ENCODE data around the gene SHMT2. TPM values are rescaled to one million over a fixed set of nuclear protein-coding genes. Genes with fewer than 3 reads are reported as not detected.
A peak's percentile ranks its signal among the peaks of the same experiment; 100 is the strongest.

SHMT2 gene
- total and polyA plus RNA-seq, 2 experiments from 2014 or later: 125 to 387 TPM

DNA sequence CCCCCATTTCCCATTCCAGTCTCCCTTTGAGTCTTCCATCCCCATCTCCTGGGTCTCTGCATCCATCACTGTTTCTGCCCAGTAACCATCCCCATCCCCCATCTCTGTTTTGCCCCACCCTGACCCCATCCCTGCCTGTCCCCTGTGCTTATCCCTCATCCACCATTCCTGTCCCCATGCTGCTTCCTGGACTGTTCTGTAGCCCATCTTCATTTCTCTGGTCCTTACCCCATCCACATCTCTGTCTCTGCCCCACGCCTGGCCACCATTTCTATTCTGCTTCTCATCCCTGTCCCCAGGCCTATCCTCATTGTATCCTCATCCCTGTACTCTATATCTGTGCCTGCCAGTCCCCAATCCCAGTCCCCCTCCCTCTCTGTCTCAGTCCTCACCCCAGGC is 8.7 kb upstream of the SHMT2 start:
- no peak for TF ChIP-seq ZNF331 (CRISPR knock-in tag; IDR thresholded peaks at IDR 0.05; ENCODE audit: low read depth)
- peak; percentile 86 for TF ChIP-seq EZH2 (IDR thresholded peaks at IDR 0.05; ENCODE audit: low read depth, unreplicated experiment)
- Mint-ChIP-seq H3K4me1 (peaks cover 62% of the 10 kb centered on the region), H3K27ac (no peak overlapping the region), H3K9me3 (peaks cover 3% of the 10 kb centered on the region; the same call in 2 of the 3 replicates), H3K27me3 (ENCODE audit: insufficient read depth, low read depth, poor library complexity) (peaks cover 92% of the 10 kb centered on the region), H3K4me3 (peak overlapping the region; percentile 49), H3K36me3 (ENCODE audit: low read depth) (no peaks in the 10 kb centered on the region; the same call in 2 of the 3 replicates)
- H3K9me2 ChIP-seq (ENCODE audit: insufficient read depth): no peaks in the 10 kb centered on the region
- DNase-seq (ENCODE audit: low spot score) (no peak), ATAC-seq (no peak)
- H3K36me3 ChIP-seq (ENCODE audit: insufficient read depth): no peaks in the 10 kb centered on the region
- peaks cover 50% of the 10 kb centered on the region for H3K4me1 ChIP-seq (ENCODE audit: insufficient read depth)
- H3K4me3 ChIP-seq: peak overlapping the region; percentile 43
- H3F3A ChIP-seq (replicated peaks; ENCODE audit: low read depth): 0 out of 2 replicates have a peak, but pooled peaks cover 19% of the 10 kb centered on the region
- H4K20me1 ChIP-seq (replicated peaks; ENCODE audit: insufficient read depth): peaks cover 7% of the 10 kb centered on the region; the same call in 1 of the 2 replicates
- peak overlapping the region; percentile 76; the same call in 1 of the 2 replicates for H3K4me2 ChIP-seq
- H3K27ac ChIP-seq (ENCODE audit: low read depth): no peak overlapping the region
- H2AFZ ChIP-seq: no peak overlapping the region
- no peaks in the 10 kb centered on the region for H3K79me2 ChIP-seq (replicated peaks; ENCODE audit: insufficient read depth)
- peaks cover 99% of the 10 kb centered on the region for H3K27me3 ChIP-seq (ENCODE audit: insufficient read depth)

DNA sequence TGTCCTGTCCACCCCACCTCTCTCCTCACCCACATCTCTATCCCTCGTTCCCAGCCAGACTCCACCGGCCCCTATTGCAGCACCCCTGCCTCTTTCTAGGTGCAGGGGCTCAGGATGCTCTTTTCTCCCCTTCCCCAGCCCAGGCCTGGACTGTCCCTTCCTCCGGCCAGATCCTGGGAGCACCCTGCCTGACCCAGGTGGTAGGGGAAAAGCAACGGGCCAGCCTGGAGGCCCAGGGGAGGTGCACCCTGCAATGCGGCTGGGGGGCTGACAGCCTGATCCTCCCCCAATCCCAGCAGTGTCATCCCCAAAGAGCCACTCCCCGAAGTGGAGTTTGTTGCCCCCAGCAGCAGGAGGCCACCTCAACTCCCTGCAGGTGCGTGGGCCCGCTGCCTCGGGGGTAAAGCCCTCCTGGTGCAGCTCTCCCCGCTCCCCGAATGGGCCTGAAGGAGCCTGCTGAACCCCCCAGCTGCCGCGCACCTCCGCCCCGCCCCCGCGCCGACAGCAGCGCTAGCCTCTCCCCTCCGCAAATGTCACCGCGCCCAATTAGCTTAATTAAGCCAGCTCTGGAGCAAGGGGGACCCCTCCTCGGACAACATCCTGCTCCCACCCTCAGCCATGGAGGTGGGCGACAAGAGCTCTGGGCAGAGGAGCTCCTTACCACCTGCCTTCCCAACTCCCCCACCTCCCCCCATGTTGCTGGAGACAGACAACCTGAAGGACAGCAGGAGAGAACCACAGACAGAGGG is 8.2 kb upstream of the SHMT2 start:
- H3K4me3 Mint-ChIP-seq: peak overlapping the region; percentile 49
- no peak for TF ChIP-seq ZNF331 (CRISPR knock-in tag; IDR thresholded peaks at IDR 0.05; ENCODE audit: low read depth)
- TF ChIP-seq EZH2 (IDR thresholded peaks at IDR 0.05; ENCODE audit: low read depth, unreplicated experiment): peak; percentile 88
- no peaks in the 10 kb centered on the region for H3K9me2 ChIP-seq (ENCODE audit: insufficient read depth)
- no peaks in the 10 kb centered on the region; the same call in 2 of the 3 replicates for H3K36me3 Mint-ChIP-seq (ENCODE audit: low read depth)
- H3K27ac ChIP-seq (ENCODE audit: low read depth): no peak overlapping the region
- ATAC-seq (no peak), DNase-seq (ENCODE audit: low spot score) (no peak)
- H4K20me1 ChIP-seq (replicated peaks; ENCODE audit: insufficient read depth): peaks cover 7% of the 10 kb centered on the region; the same call in 1 of the 2 replicates
- H2AFZ ChIP-seq: no peak overlapping the region
- peak overlapping the region; percentile 76 for H3K4me2 ChIP-seq
- H3K36me3 ChIP-seq (ENCODE audit: insufficient read depth): no peaks in the 10 kb centered on the region
- H3K4me3 ChIP-seq: peak overlapping the region; percentile 43
- H3K27ac Mint-ChIP-seq: no peak overlapping the region
- H3K27me3 Mint-ChIP-seq (ENCODE audit: insufficient read depth, low read depth, poor library complexity): peaks cover 93% of the 10 kb centered on the region
- H3K27me3 ChIP-seq (ENCODE audit: insufficient read depth): peaks cover 99% of the 10 kb centered on the region
- peaks cover 3% of the 10 kb centered on the region; the same call in 2 of the 3 replicates for H3K9me3 Mint-ChIP-seq
- H3K4me1 ChIP-seq (ENCODE audit: insufficient read depth): peaks cover 51% of the 10 kb centered on the region
- peaks cover 21% of the 10 kb centered on the region; the same call in 1 of the 2 replicates for H3F3A ChIP-seq (replicated peaks; ENCODE audit: low read depth)
- H3K79me2 ChIP-seq (replicated peaks; ENCODE audit: insufficient read depth): no peaks in the 10 kb centered on the region
- peaks cover 62% of the 10 kb centered on the region for H3K4me1 Mint-ChIP-seq

DNA sequence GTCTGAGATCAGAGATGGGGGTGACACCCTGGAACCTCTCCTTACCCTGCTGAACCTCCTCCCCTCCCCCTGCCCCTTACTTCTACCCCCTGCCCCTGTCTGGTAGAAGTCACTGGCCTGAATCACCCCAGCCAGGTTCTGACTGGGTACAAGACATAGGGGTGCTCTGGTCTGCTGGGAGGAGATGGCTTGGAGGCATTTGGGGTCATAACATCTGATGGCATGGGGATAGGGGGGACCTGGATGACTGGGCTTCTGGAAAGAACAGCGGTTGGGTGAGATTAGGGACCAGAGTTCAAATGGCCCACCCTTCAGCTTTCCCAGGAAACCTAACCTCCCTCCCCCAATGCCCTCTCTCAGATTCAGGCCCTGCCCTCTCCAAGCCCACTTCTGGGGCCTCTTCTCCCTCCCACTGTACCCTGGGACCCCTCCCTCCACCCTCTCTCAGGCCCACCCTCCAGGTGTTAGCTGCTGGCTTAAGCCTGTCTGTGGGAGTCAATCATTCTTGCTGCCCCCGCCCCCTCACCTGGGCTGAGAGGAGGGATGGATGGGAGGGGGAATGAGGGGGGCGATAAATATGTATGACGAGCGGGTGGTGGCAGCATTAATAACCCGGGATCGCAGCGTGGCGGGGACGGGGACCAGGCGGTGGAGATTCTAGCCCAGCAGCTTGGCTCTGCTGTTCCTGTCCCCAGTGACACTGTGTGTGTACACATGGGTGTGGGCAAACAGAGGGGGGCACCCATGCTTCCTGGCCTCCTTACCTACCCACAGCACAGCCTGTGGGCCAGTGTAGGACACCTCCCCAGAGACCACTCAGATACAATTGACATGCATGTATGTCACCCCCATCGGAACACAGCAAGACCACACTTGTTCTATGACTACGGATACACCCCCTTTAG is 7.0 kb upstream of the SHMT2 start:
- H3K27ac Mint-ChIP-seq: no peak overlapping the region
- H4K20me1 ChIP-seq (replicated peaks; ENCODE audit: insufficient read depth): peaks cover 7% of the 10 kb centered on the region; the same call in 1 of the 2 replicates
- H3K79me2 ChIP-seq (replicated peaks; ENCODE audit: insufficient read depth): no peaks in the 10 kb centered on the region
- peaks cover 3% of the 10 kb centered on the region for H3K9me3 Mint-ChIP-seq
- no peaks in the 10 kb centered on the region for H3K36me3 ChIP-seq (ENCODE audit: insufficient read depth)
- H3K4me3 ChIP-seq: peak overlapping the region; percentile 43; the same call in 1 of the 2 replicates
- H3K4me3 Mint-ChIP-seq: peak overlapping the region; percentile 20; the same call in 2 of the 3 replicates
- no peak for ATAC-seq
- peaks cover 60% of the 10 kb centered on the region for H3K4me1 ChIP-seq (ENCODE audit: insufficient read depth)
- peaks cover 91% of the 10 kb centered on the region for H3K27me3 Mint-ChIP-seq (ENCODE audit: insufficient read depth, low read depth, poor library complexity)
- peaks cover 67% of the 10 kb centered on the region for H3K4me1 Mint-ChIP-seq
- peak overlapping the region; percentile 76 for H3K4me2 ChIP-seq
- peak; percentile 14 for TF ChIP-seq EZH2 (IDR thresholded peaks at IDR 0.05; ENCODE audit: low read depth, unreplicated experiment)
- no peak for TF ChIP-seq JUNB (IDR thresholded peaks at IDR 0.05; ENCODE audit: unreplicated experiment)
- H3K9me2 ChIP-seq (ENCODE audit: insufficient read depth): no peaks in the 10 kb centered on the region
- peak; percentile 47 for DNase-seq (ENCODE audit: low spot score)
- no peak overlapping the region for H3K27ac ChIP-seq (ENCODE audit: low read depth)
- H3K27me3 ChIP-seq (ENCODE audit: insufficient read depth): peaks cover 99% of the 10 kb centered on the region
- H3F3A ChIP-seq (replicated peaks; ENCODE audit: low read depth): peaks cover 24% of the 10 kb centered on the region; the same call in 1 of the 2 replicates
- H3K36me3 Mint-ChIP-seq (ENCODE audit: low read depth): no peaks in the 10 kb centered on the region; the same call in 2 of the 3 replicates
- no peak overlapping the region for H2AFZ ChIP-seq
